ENCODE measurements around the gene ASB13.

ASB13 gene

DNA sequence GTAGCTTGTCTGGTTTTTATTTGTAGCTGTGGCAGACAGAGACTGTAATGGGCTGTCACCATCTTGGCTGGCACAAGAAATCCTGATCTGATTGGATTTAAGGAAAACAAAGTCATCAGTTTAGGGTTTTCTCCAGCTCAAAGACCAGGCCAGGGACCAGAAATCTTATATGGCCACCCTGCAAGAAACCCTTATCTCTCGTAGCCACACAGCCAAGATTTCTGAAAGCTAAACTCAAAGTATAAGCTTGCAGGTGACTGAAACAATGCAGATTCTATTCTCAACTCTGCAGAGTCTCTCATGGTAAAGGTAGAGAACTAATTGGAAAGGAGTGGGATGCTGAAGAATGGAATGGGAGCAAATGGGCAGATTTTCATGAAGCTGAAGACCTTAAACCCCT, 3.2 kb upstream of the ASB13 start:
- no peak for DNase-seq (ENCODE audit: low read depth in 2 of 2)

DNA sequence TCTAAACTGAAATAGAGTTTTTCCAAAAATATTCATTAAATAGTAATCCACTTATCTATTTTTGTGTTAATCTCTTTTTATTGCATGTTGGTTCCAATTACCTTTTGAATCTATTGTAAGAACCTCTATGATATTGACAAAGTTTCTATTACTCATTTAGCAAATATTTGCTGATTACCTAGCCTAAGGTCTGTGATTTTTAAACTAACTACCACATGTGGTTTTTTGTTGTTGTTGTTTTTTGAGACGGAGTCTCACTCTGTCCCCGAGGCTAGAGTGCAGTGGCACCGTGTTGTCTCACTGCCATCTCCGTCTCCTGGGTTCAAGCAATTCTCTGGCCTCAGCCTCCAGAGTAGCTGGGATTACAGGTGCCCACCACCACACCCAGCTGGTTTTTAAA, 2.0 kb upstream of the ASB13 start:
- DNase-seq (ENCODE audit: low read depth in 2 of 2) = no peak

DNA sequence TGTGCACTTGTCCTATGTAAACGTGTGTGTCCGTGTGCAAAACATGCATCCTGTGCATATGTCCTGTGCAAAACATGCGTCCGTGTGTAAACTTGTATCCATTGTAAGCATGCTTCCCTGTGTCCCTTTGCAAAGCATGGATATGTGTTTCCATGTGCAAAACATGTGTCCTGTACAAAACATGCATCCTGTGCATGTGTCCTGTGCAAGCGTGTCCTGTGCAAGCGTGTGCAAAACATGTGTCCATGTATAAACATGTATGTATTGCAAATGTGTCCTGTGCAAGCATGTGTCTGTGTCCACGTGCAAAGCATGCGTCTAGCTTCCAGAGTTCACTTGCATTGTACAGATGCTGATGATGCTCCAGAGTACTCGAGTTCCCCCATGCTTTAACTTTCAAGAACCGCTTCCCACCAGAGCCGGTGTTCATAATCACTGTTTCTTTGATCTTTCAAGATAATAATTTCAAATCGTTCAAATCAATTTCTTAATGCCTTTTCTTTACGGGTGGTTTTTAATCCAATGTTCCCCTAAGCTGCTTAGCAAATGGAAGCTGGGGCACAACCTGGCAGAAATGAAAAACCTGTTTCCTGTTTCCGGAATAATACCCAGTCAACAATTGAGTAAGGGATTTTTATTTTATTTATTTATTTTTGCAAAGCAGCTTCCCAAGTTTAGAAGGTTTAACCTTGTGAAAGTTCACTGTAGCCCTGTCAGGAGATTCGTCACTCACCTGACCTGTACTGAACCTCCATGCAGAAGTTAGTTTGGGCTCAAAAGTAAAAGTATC, 641 bp upstream of the ASB13 start:
- no peak for DNase-seq (ENCODE audit: low read depth in 2 of 2)

DNA sequence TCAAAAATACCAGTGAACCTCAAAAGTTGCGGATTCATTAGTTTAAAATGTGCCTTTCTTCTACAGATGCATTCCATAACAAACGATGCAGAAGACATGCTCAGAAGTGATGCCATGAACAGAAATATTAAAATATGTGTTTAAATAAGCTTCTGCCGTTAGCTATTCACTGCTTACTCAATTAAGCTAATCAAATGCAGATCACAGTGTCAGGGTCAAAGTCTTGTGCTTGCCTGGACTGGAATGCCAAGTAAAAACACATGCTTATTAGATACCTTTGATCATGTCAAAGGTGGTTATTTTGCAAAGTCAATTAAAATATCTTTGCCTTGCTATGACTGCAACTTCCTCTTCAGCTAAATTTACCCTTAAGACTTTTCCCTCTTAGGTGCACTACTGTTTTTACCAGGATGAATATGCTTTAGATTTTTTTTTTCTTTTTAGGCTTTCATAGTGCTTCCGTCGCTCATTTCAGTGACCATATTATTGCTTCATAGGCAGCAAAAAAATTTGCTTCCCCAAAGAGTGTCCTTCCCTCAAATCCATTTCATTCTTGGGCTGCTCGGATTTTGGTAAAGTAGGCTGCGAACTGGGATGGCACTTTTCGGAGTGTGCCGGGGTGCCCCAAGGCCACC, 905 bp downstream of the ASB13 start:
- DNase-seq (ENCODE audit: low read depth in 2 of 2) = no peak

DNA sequence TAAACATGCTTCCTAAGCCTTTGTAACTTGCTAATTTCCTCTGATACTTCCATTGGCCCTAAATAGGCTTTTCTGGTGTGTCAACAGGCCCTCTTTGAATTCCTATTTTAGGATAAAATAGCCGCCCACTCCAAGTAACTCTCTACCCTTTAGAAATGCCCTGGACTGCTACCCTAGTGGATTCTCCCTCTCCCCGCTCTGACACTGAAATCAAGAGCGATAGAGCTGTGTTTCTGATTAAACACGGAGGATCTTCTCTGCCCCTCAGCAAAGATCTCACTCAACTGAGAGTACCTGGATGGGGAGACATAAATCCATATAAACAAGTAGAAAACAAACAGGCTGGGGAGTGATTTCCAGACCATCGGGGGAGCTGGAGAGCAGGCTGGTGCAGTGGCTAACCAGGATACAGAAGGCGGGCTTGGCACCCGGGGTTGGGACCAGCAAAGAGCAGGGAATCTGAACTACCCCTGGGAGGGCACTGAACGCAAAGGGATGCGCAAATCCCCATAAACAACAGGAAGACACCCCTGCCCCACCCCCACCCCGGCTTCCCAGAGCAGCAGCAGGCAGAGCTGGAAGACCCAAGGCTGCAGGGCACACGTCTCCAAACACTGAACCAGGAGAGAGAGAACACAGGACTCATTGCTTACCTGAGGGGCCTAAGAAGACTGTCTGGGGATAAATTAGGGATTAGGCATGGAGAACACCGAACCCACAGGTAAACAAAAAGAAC, 2.5 kb downstream of the ASB13 start:
- no peak for DNase-seq (ENCODE audit: low read depth in 2 of 2)

DNA sequence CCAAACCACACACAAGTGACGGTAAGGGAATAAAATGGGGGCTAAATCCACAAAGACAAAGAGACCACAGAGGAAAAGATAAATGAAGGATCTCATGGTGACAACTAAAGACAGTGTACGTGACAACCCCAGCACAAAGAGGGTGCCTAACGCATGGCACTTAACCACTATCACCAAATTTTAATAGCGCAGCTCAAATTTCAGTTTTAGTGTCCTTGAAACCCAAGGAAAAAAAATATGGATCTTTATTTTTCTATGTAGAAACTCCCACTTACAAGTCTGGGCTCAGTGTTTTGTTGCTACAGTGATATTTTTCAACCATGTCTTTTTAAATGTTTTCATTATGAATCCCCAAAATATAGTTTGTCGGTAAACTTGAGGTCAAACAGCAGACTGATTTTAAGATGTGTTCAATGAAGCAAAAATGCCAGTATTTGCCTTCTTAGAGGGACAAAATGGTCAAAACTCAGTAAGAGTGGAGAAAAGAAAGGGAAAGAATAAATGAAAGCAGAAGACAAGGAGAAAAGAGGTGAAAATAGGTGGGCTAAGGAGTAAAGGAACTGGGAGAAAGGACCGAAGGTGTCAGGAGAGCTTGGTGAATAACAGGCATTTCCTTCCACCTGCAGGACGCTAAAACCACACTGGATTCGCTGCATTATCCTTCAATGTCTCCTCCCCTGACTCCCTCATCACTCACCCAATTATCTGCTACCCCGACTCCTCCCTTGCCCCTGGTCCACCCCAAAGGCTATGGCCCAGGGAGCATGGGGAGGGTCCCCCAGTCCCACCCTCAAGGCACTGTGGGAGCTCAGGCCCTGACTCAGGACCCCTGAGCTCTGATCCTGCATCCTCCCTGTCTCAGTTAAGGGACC, 3.5 kb downstream of the ASB13 start:
- DNase-seq (ENCODE audit: low read depth in 2 of 2) = no peak

DNA sequence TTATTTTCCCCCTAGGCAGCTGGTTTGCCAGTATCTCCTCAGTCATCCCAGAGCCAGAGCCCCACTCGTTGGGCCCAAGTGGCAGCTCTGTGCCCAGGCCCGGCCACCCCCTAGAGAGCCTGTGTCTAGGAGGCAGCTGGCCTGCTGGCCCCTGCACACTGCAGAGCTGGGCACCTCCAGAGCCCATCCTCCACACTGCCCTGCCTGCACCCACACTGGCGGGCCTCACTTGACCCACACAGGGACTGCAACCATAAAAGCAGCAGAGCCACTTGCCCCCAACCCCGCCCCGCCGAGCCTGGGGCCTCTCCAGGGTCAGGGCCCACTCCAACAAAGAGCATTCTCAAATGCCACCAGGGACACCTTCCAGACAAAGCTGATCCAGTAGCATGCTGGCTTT, 5.4 kb downstream of the ASB13 start:
- no peak for DNase-seq (ENCODE audit: low read depth in 2 of 2)

DNA sequence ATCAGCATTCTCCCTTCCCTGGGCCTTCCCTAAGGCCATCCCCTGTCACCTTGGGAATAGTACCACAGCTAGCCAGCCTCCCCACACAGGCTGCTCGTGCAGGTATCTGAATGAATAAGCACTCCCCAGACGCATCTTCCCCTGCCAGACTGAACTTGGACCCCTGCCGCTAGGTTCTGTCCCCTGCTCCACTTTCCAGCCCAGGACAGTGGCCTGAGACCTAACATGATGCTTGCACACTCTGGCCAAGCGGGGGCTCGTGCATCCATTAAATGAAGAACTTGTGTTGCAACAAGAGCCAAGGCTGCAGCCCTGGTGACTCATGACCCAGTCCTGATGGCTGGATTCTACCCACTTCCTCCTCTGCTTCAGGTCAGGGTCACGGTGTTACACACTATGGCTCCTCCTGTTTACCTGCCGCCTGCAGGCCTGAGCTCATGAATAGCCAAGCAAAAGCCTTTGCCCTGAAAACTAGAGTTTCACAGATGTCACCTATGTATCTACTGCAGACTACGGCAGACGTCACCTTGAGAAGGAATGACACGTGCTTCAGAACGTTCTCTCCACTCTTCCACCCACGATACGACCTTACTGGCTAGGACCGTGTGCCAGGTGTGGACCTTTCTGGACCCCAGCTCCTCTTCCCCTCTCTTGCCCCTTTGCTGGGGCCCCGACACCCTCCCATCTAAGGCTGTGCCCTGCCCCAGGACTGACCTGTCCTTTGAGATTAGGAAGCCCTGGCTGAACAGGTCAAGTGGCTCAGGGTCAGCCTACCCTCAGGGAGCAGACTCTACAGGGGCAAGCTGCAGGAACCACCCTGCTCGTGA, 6.5 kb downstream of the ASB13 start:
- DNase-seq (ENCODE audit: low read depth in 2 of 2) = no peak

DNA sequence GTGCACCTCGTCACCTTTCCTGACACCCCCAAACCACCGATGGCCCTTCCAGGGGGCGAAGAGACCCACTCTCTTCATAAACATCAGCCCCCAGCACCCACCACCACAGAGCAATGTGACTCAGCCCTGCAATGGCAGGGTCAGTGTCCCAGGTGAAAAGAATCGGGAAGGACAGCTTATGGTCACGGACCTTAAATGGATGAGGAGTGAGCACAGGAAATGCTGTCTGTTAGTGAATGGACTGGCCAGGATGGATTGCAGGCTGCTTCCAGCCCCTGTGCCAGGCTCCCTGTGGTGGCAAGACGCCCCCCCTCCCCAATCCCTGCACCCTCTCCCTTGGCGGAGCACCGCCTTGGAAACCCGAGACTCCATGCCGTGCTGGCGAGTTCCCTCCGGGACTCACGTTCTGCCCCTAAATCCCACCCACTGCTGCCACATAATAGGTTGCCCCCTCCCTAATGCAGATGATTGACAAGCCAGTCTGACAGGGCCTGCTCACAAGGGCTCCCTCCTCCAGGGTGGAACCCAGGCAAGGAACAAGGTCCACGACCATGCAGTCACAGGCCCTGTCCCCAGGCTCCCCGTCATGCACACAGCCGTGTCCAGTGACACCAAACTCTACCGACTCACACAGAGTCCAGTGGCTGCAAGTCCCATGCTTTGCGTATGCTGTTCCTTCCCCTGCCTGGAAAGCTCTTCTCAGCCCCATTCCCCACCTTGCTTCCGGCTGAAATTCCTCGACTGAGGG, 7.3 kb downstream of the ASB13 start:
- DNase-seq (ENCODE audit: low read depth in 2 of 2) = no peak

DNA sequence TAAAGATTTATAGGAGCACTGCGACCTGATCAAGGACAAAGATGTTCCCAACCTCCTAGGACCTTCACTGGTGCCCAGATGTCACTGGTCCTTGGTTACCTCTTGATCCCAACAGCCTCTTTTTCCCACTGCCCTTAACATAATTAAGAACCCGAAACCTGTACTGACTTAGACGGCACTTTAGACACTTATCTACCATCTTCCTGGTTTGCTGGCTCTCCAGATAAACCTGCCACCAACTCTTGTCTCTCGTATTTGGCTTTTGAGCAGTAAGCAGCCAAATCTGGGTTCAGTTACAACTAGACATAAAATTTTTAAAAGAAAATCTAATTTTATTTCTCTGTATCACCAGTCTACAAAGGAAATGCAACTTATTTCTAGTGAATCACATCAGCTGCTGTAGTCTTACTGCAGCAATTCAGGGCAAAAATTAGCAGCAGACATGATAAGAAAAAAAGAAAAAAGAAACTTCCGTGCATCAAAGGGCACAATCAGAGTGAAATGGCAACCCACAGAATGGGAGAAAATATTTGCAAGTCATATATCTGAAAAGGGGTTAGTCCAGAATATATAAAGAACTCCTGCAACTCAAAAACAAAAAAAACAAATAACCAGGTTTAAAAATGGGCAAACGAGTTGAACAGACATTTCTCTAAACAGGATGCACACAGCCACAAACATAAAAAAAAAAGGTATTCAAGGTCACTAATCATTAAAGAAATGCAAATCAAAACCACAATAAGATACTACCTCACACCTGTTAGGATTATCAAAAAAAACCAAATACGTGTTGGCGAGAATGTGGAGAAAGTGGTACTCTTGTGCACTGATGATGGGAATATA, 9.4 kb downstream of the ASB13 start:
- DNase-seq (ENCODE audit: low read depth in 2 of 2) = no peak

DNA sequence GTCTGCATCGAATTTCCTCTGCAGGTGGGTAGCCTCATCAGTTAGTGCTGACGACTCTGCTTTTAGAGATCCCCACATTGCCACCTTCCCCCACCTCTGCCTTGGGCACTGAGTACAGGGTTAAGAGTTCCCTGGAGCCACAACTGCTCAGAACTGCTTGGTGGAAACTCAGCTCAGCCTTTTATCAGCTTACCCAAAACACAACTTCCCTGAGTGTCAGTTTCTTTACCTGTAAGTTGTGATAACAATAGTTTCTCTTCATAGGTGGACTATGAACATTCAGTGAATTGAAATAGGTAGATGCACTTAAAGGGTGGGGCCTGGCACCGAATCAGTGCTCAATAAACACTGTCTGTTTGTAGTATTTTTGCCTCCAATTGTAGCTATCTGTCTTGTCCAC, 11.3 kb downstream of the ASB13 start:
- DNase-seq (ENCODE audit: low read depth in 2 of 2) = no peak

DNA sequence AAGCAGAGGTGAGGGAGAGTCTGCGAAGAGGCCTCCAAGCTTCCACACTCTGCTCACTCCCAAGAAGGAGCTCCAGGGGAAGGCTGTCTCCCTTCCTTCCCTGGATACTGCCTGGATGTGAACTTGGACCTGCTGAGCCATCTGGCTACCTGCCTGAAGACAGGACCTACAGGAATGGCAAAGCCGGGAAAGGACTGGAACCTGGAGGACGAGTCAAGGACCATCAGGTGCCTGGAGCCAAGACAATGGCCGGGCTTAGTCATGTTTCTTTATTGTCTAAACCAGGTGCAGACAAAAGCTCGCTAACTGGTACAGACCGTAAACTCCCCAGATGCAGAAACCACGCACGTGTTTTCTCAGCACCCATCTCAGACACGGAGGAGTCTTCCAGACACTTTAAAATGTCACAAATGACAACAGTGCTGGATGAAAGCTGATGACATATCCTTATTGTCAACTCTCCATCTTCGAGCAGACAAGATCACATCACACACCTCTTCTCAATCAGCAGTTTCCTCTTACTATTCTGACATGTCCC, 12.1 kb downstream of the ASB13 start:
- no peak for DNase-seq (ENCODE audit: low read depth in 2 of 2)

DNA sequence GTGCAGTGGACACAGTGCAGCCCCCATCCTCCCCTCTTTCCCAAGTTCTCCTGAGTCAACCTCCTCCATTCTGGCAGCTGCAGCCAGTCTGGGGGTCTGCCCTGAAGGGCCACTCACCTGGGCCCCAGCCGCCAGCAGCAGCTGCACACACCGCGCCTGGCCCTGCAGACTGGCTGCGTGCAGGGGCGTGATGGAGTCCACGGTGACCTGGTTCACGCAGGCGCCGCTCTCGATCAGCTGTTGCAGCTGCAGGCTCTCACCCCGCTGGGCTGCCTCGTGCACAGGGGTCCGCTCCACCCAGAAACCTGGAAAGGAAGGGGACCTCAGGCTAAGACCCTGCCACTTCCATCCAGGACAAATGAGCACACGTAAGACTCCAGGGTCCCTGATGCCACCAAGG, 13.6 kb downstream of the ASB13 start:
- no peak for DNase-seq (ENCODE audit: low read depth in 2 of 2)

DNA sequence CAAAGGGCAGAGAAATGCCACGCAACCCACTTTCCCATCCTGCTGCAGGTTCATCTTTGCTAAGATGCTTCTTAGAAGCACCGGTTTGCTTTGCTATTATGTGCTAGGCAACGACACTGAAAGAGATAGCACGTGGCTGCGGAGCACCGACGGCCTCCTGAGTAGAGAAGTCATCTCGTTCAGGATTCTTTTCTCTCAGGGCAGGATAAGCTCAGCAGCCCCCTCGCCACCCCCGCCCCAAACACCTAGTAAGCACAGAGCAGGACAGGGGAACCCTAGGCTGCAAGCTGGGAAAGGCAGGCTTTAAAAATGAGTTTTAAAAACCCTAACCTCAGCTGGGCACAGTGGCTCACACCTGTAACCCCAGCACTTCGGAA, 15.0 kb downstream of the ASB13 start:
- DNase-seq (ENCODE audit: low read depth in 2 of 2) = no peak

DNA sequence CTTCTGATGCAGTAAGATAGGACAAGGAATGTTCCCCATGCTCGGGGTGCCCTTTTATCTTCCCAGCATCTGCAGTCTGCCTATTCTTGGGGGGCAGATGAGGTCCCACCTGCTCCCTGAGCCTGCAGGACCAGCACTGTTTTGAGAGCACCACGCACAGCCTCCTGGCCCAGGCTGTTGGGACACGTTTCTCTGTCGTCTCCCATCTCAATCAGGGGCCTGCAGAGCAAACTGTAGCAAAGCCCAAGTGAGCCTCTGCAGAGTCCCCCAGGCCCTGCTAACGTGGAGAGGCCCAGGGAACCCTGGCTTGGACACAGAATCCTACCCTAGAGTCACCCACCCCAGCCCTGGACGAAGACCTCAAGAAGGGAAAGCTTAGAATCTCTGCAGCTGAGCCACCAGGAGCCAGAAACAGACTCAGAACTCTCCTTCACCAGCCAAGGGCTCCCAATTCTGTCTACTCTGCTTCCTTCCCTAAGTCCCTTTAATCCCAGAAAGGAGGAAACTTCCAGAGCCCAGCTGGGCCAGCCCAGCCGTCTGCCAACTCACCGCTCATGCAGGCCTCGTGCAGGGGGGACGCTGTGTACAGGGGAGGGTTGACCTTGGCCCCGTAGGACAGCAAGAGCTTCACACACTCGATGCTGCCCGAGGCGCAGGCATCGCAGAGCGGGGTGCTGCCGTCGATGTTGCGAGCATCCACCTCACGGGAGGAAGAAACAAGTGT, 15.6 kb downstream of the ASB13 start:
- no peak for DNase-seq (ENCODE audit: low read depth in 2 of 2)

DNA sequence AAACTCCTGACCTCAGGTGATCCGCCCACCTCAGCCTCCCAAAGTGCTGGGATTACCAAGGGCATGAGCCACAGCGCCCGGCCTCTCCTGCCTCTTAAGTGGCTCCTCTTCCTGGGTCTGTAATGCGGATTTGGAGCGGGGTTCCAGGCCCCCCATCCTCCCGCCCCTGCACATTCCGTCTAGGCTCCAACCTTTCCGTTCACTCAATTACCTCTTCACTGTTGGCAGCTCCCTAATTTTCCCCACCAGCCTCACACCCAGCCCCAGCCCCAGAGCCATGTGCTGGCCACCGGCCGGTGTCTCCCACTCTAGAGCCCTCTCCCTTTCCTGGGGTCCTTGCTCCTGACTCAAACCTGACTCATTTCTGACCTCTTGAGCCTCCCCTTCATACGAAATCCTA, 16.6 kb downstream of the ASB13 start:
- DNase-seq (ENCODE audit: low read depth in 2 of 2) = no peak

DNA sequence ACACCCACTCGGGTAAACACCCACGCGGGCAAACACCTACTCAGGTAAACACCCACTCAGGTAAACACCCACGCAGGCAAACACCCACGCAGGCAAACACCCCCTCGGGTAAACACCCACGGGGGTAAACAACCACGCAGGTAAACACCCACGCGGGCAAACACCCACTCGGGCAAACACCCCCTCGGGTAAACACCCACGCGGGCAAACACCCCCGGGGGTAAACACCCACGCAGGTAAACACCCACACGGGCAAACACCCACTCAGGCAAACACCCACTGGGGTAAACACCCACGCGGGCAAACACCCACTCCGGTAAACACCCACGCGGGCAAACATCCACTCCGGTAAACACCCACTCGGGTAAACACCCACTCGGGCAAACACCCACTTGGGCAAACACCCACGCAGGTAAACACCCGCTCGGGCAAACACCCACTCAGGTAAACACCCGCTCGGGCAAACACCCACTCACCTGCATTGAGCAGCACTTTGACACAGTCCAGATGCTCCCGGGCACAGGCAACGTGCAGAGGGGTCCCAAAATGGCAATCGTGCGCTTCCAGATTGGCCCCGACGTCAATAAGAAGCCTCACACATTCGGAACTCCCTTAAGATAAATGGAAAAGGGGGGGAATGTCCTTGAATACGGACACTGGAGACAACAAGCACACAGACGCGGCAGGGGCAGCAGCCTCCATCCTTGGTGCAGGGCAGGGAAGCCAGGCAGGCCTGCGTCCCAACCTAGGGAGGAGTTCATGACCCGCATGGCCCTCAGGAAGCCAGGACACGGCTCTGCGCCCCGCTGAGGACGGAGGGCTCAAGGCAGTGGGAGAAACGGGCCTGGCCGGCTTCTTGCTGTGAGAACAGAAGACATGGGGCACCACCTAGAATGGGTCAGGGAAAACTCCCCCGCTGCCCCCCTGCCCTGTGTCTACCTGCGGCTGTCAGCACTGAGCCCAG, 17.6 kb downstream of the ASB13 start:
- no peak for DNase-seq (ENCODE audit: low read depth in 2 of 2)

Measured in stimulated activated CD4-positive, alpha-beta T cell treated with anti-CD3 and anti-CD28 coated beads, Interleukin-1b, Interleukin-23, amount 100 ng/mL, for 1 hour (primary cell).